Middle frontal gyrus (tissue), 1 donor: ENCODE results near the gene FPGS.
"Not testable (repeated sequence)": the region's sequence is repeated elsewhere in the genome, so short reads cannot be mapped to it uniquely, and the experiment has no call there.

Experiments
- DNase-seq: peaks from one replicate; pipeline ENCODE4 v3.0.0-alpha.2; 2015; ENCODE audit warnings: low spot score; ENCODE audit errors: extremely low spot score

The FPGS gene

GRCh38 chr9:127802576-127803443 lies at the start of gene FPGS:
Gene FPGS (plus strand): TSS chr9:127802882. CDS start chr9:127802925, 43 bp downstream.
- DNase-seq = peak; percentile 66

- no peak for DNase-seq
Observed at GRCh38 chr9:127753148-127753547, 49.5 kb upstream of the FPGS start.

- DNase-seq = no peak
Observed at GRCh38 chr9:127753622-127754021, 49.1 kb upstream of the FPGS start.

GRCh38 chr9:127754099-127755060 lies 48.3 kb upstream of the FPGS start:
- DNase-seq = peak; percentile 38

GRCh38 chr9:127755061-127756060 lies 47.3 kb upstream of the FPGS start:
- DNase-seq = no peak

GRCh38 chr9:127756233-127756632 lies 46.4 kb upstream of the FPGS start:
- DNase-seq = no peak

GRCh38 chr9:127756776-127757175 lies 45.9 kb upstream of the FPGS start:
- not testable (repeated sequence) for DNase-seq

GRCh38 chr9:127758843-127759242 lies 43.8 kb upstream of the FPGS start:
- no peak for DNase-seq

GRCh38 chr9:127761061-127761460 lies 41.6 kb upstream of the FPGS start:
- no peak for DNase-seq

- no peak for DNase-seq
Observed at GRCh38 chr9:127761491-127761956, 41.2 kb upstream of the FPGS start.

- no peak for DNase-seq
Observed at GRCh38 chr9:127762111-127762676, 40.5 kb upstream of the FPGS start.

- no peak for DNase-seq
Observed at GRCh38 chr9:127763918-127764384, 38.7 kb upstream of the FPGS start.

GRCh38 chr9:127765418-127765817 lies 37.3 kb upstream of the FPGS start:
- no peak for DNase-seq

- no peak for DNase-seq
Observed at GRCh38 chr9:127767410-127767809, 35.3 kb upstream of the FPGS start.

- DNase-seq = no peak
Observed at GRCh38 chr9:127767909-127768331, 34.8 kb upstream of the FPGS start.

GRCh38 chr9:127768698-127769097 lies 34.0 kb upstream of the FPGS start:
- DNase-seq = no peak

- DNase-seq = no peak
Observed at GRCh38 chr9:127769101-127769500, 33.6 kb upstream of the FPGS start.

GRCh38 chr9:127769929-127770582 lies 32.6 kb upstream of the FPGS start:
- DNase-seq = no peak

GRCh38 chr9:127770583-127770904 lies 32.1 kb upstream of the FPGS start:
- no peak for DNase-seq
